HG03460 (cell line): ENCODE data around the gene IDH3A.

ENCODE experiments used
- ATAC-seq: cut with Tn5 transposase; IDR thresholded peaks from one replicate; pipeline ENCODE4 v1.9.1; 2021; ENCODE audit not compliant: unreplicated experiment

The IDH3A gene

DNA sequence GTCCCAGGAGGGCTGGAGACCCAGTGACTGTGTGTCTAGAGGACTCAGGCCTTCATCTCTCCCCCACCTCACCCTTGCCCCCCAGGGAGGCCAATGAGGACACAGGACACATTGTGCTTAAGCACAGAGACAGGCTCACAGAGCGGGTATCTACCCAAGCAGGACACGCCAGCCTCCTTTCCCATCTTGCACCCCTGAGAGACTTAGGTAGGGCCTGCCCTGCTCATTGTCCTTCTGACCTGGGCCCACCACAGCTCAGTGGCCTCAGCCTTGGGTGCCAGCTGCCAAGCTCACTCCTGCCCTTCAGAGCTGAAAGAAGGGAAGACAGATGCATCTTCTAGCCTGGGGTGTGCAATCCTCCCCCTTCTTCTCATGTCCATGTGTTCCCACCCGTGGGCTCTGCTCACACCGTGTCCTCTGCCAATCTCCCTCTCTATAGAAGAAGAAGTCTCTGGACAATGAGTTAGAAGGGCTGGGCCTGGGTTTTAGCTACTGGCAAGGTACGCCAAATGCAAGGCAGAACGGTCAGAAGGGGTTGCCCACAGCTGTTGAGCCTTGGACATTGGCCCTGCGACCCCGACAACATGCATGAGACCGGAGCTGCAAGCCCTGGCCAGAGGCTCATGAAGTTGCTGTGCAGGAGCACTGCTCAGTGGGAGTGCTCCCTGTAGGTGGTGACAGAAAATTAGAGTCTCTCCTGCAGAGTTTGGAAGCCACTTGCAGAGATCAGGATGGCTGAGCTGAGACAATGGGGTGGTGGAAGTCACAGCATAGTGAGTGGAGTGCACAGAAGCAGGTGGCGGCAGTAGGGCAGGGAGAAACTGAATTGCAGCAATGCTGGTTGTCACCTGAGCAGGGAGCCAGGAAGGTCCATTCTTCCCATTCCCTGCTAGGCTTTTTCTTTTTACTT is 52.4 kb downstream of the IDH3A start:
- ATAC-seq = no peak

DNA sequence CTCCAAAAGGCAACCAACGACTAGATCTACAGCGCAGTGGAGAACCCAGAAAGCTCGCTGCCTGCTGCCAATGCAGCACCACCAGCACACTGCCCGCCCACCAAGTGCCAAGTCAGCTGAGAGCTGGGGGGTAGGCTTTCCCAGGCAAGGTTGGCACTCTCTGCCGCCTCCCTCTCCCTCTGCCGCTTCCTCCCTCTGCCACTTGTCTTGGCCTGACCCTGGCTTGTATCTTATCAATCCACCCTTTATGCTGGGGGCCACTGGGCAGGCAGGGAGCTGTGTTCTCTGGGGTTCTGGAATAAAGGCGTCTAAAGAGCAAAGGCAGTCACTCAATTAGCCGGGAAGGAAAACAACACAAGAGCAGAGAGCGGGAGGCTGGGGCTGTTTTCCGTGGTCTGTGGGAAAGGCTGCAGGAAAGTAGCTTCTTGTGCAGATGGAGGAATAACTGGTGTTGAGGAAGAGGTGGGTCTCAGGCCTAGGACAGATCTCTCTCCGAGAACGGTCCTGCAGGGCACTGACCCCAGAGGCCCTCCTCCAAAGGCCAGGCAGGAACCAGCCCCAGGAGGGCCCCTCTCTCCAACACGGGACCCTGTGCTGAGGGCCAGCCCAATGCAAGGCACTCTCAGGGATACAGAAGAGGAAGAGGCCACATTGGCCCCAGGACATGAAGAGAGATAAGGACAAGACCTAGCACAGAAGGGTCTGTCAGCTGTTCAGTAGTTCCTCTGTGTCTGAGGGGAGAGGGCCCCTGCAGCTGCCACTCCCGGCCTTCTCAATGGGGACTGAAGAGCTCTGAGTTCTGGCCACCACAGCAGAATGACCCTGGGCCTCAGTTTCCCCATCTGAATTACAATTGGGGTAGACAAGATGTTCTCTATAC is 54.4 kb downstream of the IDH3A start:
- ATAC-seq = no peak

DNA sequence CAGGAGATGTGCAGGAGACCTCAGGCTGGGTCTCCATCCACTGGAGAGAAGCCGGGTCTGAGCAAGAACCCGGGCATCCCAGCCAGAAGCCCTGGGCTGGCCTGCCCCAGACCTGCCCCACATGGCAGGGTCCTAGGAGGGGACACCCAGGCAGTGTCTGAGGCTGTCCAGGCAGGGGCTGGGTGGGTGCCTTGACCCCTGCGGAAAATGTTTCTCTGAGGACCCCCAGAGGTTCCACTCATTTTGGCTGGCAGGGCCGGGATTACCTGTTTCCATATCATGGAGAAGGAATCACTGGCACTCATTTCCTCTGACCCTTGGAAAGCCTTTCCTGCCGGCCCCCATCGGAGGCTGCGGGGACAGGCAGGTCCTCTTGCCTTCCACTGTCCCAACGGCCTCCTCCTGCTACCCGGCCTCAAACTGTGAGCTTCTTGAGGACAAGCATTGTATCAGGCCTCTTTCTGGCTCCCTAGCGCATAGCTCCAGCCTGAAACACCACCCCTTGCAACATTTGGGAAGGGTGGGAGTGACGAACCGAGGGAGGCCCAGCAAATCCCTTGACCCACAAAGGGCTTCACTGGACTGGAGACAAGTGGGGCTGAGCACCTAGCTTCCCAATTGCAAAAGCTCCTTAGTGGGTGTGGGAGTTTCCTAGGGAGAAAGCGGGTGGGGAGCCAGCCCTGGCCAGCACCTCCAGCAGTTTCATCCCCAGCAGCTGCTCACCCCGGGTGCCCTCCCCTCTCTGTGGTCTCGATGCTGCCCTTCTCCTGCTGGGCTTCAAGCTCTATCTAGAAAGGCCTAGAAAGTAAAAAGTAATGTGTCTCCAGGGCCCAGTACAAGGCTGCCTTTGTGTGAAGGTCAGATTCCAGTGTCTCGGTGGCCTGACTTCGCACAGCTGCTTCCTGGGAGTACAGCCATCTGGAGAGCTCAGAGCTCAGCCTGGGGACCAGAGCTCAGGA is 55.5 kb downstream of the IDH3A start:
- no peak for ATAC-seq

GRCh38 chr15:78205337-78205736 is 56.2 kb downstream of the IDH3A start:
- ATAC-seq = no peak

- no peak for ATAC-seq
Measured at GRCh38 chr15:78205856-78206255, 56.7 kb downstream of the IDH3A start.

DNA sequence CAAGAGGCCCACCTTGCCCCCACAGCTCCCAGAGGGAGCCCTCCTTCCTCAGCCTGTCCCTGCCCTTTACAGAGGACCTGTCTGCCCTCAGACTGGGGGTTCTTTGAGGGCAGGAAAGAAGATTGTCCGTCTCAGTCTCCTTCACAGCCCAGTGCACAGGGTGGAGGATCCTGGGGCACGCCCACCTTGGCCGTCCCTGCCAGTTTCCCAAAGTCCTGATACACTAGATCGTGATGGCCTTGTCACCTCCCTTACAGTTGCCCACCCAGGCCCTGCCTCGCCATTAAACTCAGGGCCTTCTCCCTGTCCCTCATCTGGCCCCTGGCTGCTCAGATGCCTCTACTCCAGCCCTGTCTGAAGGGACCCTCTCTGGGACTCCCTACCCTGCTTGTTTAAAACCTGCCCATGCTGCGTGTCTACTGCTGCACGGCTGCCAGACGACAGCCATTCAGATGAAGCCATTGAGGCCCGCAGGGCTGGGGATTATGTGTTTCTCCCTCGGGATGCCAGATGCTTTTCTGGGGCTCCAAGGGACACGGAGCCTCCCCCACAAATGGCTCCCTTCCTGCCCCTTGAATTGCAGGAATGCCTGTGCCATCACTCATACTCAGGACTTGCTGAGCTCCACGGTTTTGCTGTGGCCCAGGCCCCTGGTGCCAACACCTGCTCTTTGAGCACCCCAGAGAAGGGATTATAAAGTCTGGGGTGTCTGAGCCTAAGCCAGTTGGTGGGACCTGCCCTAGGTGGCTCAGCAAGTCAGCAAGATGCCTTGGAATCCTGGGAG is 57.4 kb downstream of the IDH3A start:
- no peak for ATAC-seq

- no peak for ATAC-seq
Measured at GRCh38 chr15:78207110-78207458, 57.9 kb downstream of the IDH3A start.

- no peak for ATAC-seq
Measured at GRCh38 chr15:78207641-78208340, 58.6 kb downstream of the IDH3A start.

DNA sequence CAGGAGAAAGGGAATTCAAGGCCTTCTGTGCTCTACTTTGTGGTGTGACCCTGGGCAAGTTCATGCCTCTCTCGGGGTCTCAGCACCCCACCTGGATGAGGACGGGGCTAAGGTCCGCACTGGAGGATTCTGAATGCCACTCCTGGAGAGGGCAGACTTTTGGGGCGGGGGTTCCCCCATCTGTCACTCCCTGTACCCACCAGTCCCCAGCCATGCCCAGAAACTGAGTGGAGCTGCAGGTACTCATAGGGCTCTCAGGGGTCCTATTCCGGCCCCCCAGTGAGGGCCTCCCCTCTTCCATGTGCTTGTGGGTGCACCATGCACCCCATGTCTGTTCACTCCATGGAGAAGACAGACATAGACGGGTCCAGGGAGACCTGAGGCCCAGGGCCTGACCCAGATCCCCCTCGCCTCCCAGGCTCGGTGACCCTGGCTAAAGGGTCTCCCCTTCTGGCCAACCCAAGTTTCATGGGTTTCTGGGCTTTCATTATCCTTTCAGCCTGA is 59.2 kb downstream of the IDH3A start:
- ATAC-seq = no peak

DNA sequence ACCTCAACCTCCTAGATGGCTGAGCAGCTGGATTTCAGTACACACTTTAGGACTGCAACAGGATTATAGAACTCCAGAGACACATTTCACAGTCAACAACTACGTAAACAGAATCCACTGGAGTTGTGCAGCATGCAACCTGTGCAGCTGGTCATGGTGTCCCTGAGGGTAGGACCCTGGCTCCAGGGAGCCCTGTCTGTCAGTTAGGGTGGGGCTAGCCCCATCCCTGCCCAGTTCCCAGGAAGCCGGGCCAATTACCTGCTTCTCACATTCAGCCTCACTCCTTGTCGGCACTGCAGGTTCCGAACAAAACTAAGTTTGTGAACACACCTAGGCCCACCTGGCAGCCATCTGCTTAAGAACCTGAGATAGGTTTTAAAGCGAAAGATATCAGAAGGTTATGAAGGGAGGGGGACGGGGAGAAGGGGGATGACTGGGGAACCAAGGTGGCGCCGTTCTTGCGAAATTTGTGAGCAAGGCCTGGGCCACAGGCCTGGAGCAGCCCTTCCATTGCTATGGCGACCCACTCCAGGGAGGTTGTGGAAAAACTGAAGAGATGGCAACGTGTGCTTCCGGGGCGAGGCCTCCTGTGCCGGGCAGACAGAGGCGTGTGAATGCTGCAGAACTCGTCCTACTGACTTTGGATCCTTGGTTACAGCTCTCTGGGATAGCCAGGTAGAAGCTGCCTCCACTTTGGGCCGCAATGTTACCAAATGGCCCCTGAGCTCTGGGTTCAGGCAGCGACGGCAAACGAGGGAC is 59.9 kb downstream of the IDH3A start:
- ATAC-seq = no peak

DNA sequence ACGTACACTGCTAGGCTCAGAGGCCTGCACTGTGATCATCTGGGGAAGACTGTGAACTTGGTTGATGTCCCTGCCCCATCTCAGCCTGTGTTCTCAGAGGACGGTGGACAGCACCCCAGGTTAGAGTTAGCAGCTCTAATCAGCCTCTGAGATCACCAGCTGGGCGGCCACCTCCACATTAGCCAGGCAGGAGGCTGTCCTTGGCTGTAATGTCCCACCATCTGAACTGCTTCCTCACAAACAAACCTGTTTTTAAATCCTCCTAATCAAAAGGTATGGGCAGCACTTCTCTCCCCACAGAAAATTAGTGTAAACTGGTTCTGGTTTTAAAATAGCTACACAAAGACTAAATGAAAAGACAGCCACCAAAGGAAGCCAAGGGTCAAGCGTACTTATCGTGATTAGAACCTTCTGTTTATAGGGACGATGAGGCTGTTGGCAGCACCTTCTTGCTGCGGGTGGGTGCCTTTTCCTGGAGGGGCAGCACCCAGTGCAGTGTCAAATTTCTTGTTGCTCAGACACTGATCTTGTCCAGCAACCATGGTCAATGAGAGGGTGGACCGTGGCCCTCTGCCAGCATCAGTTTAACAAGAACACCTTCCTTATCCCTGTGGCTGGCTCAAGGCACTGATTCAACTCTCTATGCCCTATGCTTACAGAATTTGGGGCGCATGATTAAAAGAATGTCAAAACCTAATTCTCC is 60.6 kb downstream of the IDH3A start:
- ATAC-seq = no peak

- no peak for ATAC-seq
Measured at GRCh38 chr15:78210349-78210717, 61.2 kb downstream of the IDH3A start.

GRCh38 chr15:78211189-78211921 is 62.2 kb downstream of the IDH3A start:
- no peak for ATAC-seq

GRCh38 chr15:78212008-78212407 is 62.8 kb downstream of the IDH3A start:
- ATAC-seq = no peak

DNA sequence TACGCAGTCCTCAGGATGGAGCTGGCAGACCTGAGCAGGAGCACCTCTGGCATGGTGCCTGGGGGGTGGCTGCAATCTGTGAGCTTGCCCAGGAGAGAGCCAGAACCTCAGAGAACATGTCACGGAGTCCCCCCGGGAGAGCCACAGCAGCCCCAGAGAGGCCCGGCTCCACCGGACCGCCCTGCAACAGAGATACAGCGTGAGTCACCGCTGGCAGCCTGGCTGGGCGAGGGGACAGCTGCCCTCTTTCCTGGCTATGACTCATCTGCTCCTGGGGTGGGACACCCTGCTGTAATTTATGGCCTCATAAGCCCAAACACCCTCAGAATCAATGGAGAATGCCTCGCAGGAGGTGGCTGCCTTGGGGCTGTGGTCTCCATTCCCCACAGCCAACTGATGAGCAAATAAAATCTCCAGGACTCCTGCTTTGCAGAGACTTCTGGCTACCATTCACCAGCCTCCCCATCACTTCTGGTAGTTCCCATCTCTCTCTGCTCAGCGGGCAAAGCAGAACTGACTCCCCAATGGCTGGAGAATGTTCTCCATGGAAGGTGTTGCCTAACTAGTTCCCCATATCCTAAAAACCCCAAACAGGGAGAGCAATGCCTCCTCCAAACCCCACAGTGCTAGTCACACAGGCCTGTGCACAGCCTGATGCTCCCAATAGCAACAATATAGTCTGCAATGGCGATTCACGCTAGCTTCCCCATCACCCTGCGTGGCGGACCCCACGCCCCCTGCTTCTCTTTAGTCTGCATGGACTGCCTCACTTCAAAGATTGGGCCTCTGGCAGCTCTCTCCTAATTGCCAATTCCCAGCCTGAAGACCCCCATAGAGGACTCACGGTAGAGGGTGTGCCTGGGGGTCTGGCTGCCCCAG is 63.6 kb downstream of the IDH3A start:
- no peak for ATAC-seq

DNA sequence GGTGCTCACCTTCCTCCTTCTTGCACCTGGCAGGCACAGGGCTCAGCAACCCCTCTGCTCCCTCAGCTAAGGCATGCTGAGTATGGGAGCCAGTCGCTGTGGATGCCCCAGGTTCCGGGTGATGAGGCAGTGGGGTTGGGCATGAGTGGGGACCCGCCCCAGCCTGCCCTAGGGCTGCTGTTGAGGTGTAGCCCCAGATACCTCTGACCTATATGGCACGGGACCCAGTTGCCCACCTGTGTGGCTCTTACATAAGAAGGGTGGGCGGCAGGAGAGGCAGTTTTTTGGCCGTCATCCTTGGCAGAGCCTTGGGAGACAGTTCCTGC is 64.2 kb downstream of the IDH3A start:
- no peak for ATAC-seq

DNA sequence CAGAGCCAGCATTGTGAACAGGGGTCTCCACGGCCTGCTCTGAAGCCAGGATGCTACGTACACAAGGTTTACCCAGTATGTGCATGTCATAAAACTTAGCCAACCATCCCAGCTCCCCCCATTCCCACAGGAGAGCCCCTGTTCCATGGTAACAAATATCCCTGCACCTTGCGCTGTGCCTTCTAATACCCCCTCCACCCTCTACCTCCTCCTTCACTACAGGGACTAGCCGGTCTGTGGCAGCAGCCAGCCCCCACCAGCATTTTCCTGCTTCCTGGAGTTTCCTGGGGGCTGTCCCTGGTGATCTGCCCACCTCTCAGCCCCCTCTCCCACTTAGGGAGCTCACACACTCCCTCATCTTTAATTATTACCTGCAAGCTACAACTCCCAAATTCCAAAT is 64.8 kb downstream of the IDH3A start:
- ATAC-seq = no peak
